ENCODE results near the gene PRM2. TPM values are rescaled to one million over a fixed set of nuclear protein-coding genes. Genes with fewer than 3 reads are reported as not detected.

Gene PRM2
- total RNA-seq, 1 experiment from 2014 or later = not detected

- intact Hi-C loops (cut with micrococcal nuclease; ENCODE audit: unreplicated experiment) = no loop called here
- no TSS peak for BruUV-seq (replicated peaks)
- ChIA-PET CTCF (no interaction called here), POLR2A (no interaction called here)
- H3K9me3 ChIP-seq = no peaks in the 10 kb centered on the region
- DNase-seq = no peak
- TF ChIP-seq, protein P1, sequence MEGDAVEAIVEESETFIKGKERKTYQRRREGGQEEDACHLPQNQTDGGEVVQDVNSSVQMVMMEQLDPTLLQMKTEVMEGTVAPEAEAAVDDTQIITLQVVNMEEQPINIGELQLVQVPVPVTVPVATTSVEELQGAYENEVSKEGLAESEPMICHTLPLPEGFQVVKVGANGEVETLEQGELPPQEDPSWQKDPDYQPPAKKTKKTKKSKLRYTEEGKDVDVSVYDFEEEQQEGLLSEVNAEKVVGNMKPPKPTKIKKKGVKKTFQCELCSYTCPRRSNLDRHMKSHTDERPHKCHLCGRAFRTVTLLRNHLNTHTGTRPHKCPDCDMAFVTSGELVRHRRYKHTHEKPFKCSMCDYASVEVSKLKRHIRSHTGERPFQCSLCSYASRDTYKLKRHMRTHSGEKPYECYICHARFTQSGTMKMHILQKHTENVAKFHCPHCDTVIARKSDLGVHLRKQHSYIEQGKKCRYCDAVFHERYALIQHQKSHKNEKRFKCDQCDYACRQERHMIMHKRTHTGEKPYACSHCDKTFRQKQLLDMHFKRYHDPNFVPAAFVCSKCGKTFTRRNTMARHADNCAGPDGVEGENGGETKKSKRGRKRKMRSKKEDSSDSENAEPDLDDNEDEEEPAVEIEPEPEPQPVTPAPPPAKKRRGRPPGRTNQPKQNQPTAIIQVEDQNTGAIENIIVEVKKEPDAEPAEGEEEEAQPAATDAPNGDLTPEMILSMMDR (IDR thresholded peaks at IDR 0.05; ENCODE audit: insufficient read depth in 1 of 2, low read depth in 1 of 2, low read length in 1 of 2, severe bottlenecking in 1 of 2, unreplicated experiment in 1 of 2) = no peak
- H3K9me3 Mint-ChIP-seq (ENCODE audit: unreplicated experiment) = no peaks in the 10 kb centered on the region
- H3K4me1 Mint-ChIP-seq (ENCODE audit: low read depth, unreplicated experiment) = peaks cover 20% of the 10 kb centered on the region
- H3K27ac Mint-ChIP-seq (ENCODE audit: unreplicated experiment) = no peak overlapping the region
- no peak overlapping the region for H3K4me3 Mint-ChIP-seq (ENCODE audit: unreplicated experiment)
- H3K36me3 ChIP-seq (ENCODE audit: control insufficient read depth, insufficient read depth, low read length) = no peaks in the 10 kb centered on the region
- no peak overlapping the region for H3K4me3 ChIP-seq (ENCODE audit: low read depth, low read length)
- H3K4me1 ChIP-seq = peaks cover 31% of the 10 kb centered on the region
- no peaks in the 10 kb centered on the region for H3K36me3 Mint-ChIP-seq (ENCODE audit: insufficient read depth, unreplicated experiment)
- no peaks in the 10 kb centered on the region for H3K27me3 Mint-ChIP-seq (ENCODE audit: insufficient read depth, unreplicated experiment)
- H3K27me3 ChIP-seq (replicated peaks; ENCODE audit: control insufficient read depth, insufficient read depth, low read length) = no peaks in the 10 kb centered on the region
Observed at GRCh38 chr16:11262915-11263314, 13.4 kb downstream of the PRM2 start.

DNA sequence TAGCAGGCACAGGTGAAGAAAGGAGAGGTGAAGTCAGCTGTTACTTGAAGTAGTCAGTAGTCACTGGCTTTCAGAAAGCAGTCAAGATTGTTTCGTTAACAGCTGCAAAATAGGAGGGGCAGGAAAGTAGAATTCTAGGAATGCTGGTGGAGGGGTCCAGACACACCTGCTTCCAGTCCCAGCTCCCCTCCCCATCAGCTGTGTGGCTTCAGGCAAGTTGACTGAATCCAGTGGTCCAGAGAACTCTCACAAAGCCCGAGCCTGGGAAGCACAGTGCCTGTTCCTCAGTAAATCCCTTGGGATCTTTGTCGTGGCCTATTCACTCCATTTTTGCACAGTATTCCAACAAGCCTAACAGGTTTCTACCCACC lies 15.7 kb downstream of the PRM2 start:
- no peaks in the 10 kb centered on the region for H3K27me3 Mint-ChIP-seq (ENCODE audit: insufficient read depth, unreplicated experiment)
- H3K4me1 Mint-ChIP-seq (ENCODE audit: low read depth, unreplicated experiment) = peaks cover 20% of the 10 kb centered on the region
- BruUV-seq (replicated peaks) = no TSS peak
- CTCF ChIA-PET = interaction anchor here (0.7 kb wide), 1 partner anchor 23 kb away, joined by 3 read pairs; no protein-coding TSS in a partner anchor
- peaks cover 18% of the 10 kb centered on the region for H3K36me3 Mint-ChIP-seq (ENCODE audit: insufficient read depth, unreplicated experiment)
- no peak overlapping the region for H3K4me3 Mint-ChIP-seq (ENCODE audit: unreplicated experiment)
- H3K9me3 Mint-ChIP-seq (ENCODE audit: unreplicated experiment) = no peaks in the 10 kb centered on the region
- TF ChIP-seq, protein P1 (IDR thresholded peaks at IDR 0.05; ENCODE audit: insufficient read depth in 1 of 2, low read depth in 1 of 2, low read length in 1 of 2, severe bottlenecking in 1 of 2, unreplicated experiment in 1 of 2) = no peak
- H3K4me1 ChIP-seq = peaks cover 39% of the 10 kb centered on the region
- DNase-seq = peak; percentile 64 to 82
- no peaks in the 10 kb centered on the region for H3K27me3 ChIP-seq (replicated peaks; ENCODE audit: control insufficient read depth, insufficient read depth, low read length)
- POLR2A ChIA-PET = interaction anchor here (1.1 kb wide), 2 partner anchors 8 to 19 kb away, joined by 3 to 9 read pairs; partner anchors contain the start of gene TNP2
- intact Hi-C loops (cut with micrococcal nuclease; ENCODE audit: unreplicated experiment) = loop anchor here (1.0 kb wide), 2 partner anchors 53 to 99 kb away; no protein-coding TSS in a partner anchor
- no peaks in the 10 kb centered on the region for H3K36me3 ChIP-seq (ENCODE audit: control insufficient read depth, insufficient read depth, low read length)
- no peak overlapping the region for H3K4me3 ChIP-seq (ENCODE audit: low read depth, low read length)
- H3K9me3 ChIP-seq = no peaks in the 10 kb centered on the region
- peak overlapping the region; percentile 80 for H3K27ac Mint-ChIP-seq (ENCODE audit: unreplicated experiment)

- Histone ChIP-seq H3K4me3 (ENCODE audit: low read depth, low read length) (no peak overlapping the region), H3K9me3 (no peaks in the 10 kb centered on the region), H3K27me3 (replicated peaks; ENCODE audit: control insufficient read depth, insufficient read depth, low read length) (no peaks in the 10 kb centered on the region), H3K4me1 (peaks cover 39% of the 10 kb centered on the region), H3K36me3 (ENCODE audit: control insufficient read depth, insufficient read depth, low read length) (no peaks in the 10 kb centered on the region)
- Mint-ChIP-seq H3K4me1 (ENCODE audit: low read depth, unreplicated experiment) (peaks cover 20% of the 10 kb centered on the region), H3K4me3 (ENCODE audit: unreplicated experiment) (peak overlapping the region; percentile 12), H3K9me3 (ENCODE audit: unreplicated experiment) (no peaks in the 10 kb centered on the region), H3K27me3 (ENCODE audit: insufficient read depth, unreplicated experiment) (no peaks in the 10 kb centered on the region), H3K27ac (ENCODE audit: unreplicated experiment) (peak overlapping the region; percentile 80), H3K36me3 (ENCODE audit: insufficient read depth, unreplicated experiment) (peaks cover 25% of the 10 kb centered on the region)
- no peak for DNase-seq
- TF ChIP-seq, protein P1 (IDR thresholded peaks at IDR 0.05; ENCODE audit: insufficient read depth in 1 of 2, low read depth in 1 of 2, low read length in 1 of 2, severe bottlenecking in 1 of 2, unreplicated experiment in 1 of 2) = no peak
- CTCF ChIA-PET = interaction anchor here (0.7 kb wide), 1 partner anchor 24 kb away, joined by 3 read pairs; no protein-coding TSS in a partner anchor
- intact Hi-C loops (cut with micrococcal nuclease; ENCODE audit: unreplicated experiment) = loop anchor here (1.0 to 10.0 kb wide), 3 partner anchors 53 to 155 kb away; no protein-coding TSS in a partner anchor
- POLR2A ChIA-PET = interaction anchor here (1.1 kb wide), 1 partner anchor 9 kb away, joined by 3 read pairs; the partner anchor contains the start of gene TNP2
- no TSS peak for BruUV-seq (replicated peaks)
Observed at GRCh38 chr16:11259655-11260595, 16.4 kb downstream of the PRM2 start.
